ENCODE results near the gene DDC. TPM values are rescaled to one million over a fixed set of nuclear protein-coding genes. Genes with fewer than 3 reads are reported as not detected.
"Not testable (repeated sequence)": the region's sequence is repeated elsewhere in the genome, so short reads cannot be mapped to it uniquely, and the experiment has no call there.

Gene DDC
- total RNA-seq, 1 donor from 2014 or later = not detected

- no peak for TF ChIP-seq CTCF (IDR thresholded peaks at IDR 0.05)
- ChIA-PET POLR2A (no interaction called here), CTCF (no interaction called here)
- no peak for ATAC-seq (ENCODE audit: low read depth)
- Mint-ChIP-seq H3K4me1 (no peaks in the 10 kb centered on the region), H3K9me3 (peaks cover 3% of the 10 kb centered on the region), H3K36me3 (ENCODE audit: low read depth) (no peaks in the 10 kb centered on the region), H3K27me3 (peaks cover 30% of the 10 kb centered on the region), H3K4me3 (no peak overlapping the region), H3K27ac (no peak overlapping the region)
- no peak for DNase-seq
- intact Hi-C loops (cut with micrococcal nuclease) = no loop called here
Measured at GRCh38 chr7:50589364-50589763, 24.2 kb upstream of the DDC start.

- Mint-ChIP-seq H3K27ac (no peak overlapping the region), H3K36me3 (ENCODE audit: low read depth) (no peaks in the 10 kb centered on the region), H3K27me3 (peaks cover 30% of the 10 kb centered on the region), H3K4me3 (no peak overlapping the region), H3K9me3 (peaks cover 3% of the 10 kb centered on the region), H3K4me1 (no peaks in the 10 kb centered on the region)
- DNase-seq (no peak), ATAC-seq (ENCODE audit: low read depth) (no peak)
- no peak for TF ChIP-seq CTCF (IDR thresholded peaks at IDR 0.05)
- POLR2A ChIA-PET = no interaction called here
- CTCF ChIA-PET = no interaction called here
- intact Hi-C loops (cut with micrococcal nuclease) = no loop called here
Measured at GRCh38 chr7:50588937-50589336, 23.7 kb upstream of the DDC start.

GRCh38 chr7:50587737-50588136 is 22.5 kb upstream of the DDC start:
- ChIA-PET CTCF (no interaction called here), POLR2A (no interaction called here)
- TF ChIP-seq CTCF (IDR thresholded peaks at IDR 0.05) = no peak
- Mint-ChIP-seq H3K27me3 (peaks cover 30% of the 10 kb centered on the region), H3K27ac (no peak overlapping the region), H3K4me3 (no peak overlapping the region), H3K4me1 (no peaks in the 10 kb centered on the region), H3K9me3 (peaks cover 8% of the 10 kb centered on the region), H3K36me3 (ENCODE audit: low read depth) (no peaks in the 10 kb centered on the region)
- no peak for DNase-seq
- ATAC-seq (ENCODE audit: low read depth) = no peak
- intact Hi-C loops (cut with micrococcal nuclease) = no loop called here

GRCh38 chr7:50584793-50585408 is 19.7 kb upstream of the DDC start:
- H3K4me1 Mint-ChIP-seq = no peaks in the 10 kb centered on the region
- no peak overlapping the region for H3K4me3 Mint-ChIP-seq
- no peak for TF ChIP-seq CTCF (IDR thresholded peaks at IDR 0.05)
- intact Hi-C loops (cut with micrococcal nuclease) = no loop called here
- no peak for ATAC-seq (ENCODE audit: low read depth)
- no peaks in the 10 kb centered on the region for H3K36me3 Mint-ChIP-seq (ENCODE audit: low read depth)
- DNase-seq = no peak
- ChIA-PET POLR2A (no interaction called here), CTCF (no interaction called here)
- H3K9me3 Mint-ChIP-seq = peaks cover 8% of the 10 kb centered on the region
- H3K27ac Mint-ChIP-seq = no peak overlapping the region
- H3K27me3 Mint-ChIP-seq = peaks cover 28% of the 10 kb centered on the region

- Mint-ChIP-seq H3K27ac (no peak overlapping the region), H3K9me3 (peaks cover 8% of the 10 kb centered on the region), H3K27me3 (peaks cover 29% of the 10 kb centered on the region), H3K4me1 (no peaks in the 10 kb centered on the region), H3K4me3 (no peak overlapping the region), H3K36me3 (ENCODE audit: low read depth) (no peaks in the 10 kb centered on the region)
- POLR2A ChIA-PET = no interaction called here
- intact Hi-C loops (cut with micrococcal nuclease) = no loop called here
- ATAC-seq (ENCODE audit: low read depth) (no peak), DNase-seq (no peak)
- no peak for TF ChIP-seq CTCF (IDR thresholded peaks at IDR 0.05)
- CTCF ChIA-PET = no interaction called here
Measured at GRCh38 chr7:50584386-50584785, 19.2 kb upstream of the DDC start.

- H3K27me3 Mint-ChIP-seq = peaks cover 26% of the 10 kb centered on the region
- DNase-seq; POLR2A ChIA-PET; H3K9me3 Mint-ChIP-seq; intact Hi-C loops (cut with micrococcal nuclease); H3K27ac Mint-ChIP-seq; ATAC-seq (ENCODE audit: low read depth); CTCF ChIA-PET; H3K4me3 Mint-ChIP-seq; H3K36me3 Mint-ChIP-seq (ENCODE audit: low read depth); H3K4me1 Mint-ChIP-seq: not testable (repeated sequence)
Measured at GRCh38 chr7:50583295-50583694, 18.1 kb upstream of the DDC start.

GRCh38 chr7:50582271-50582670 is 17.1 kb upstream of the DDC start:
- H3K36me3 Mint-ChIP-seq (ENCODE audit: low read depth); H3K4me3 Mint-ChIP-seq; ATAC-seq (ENCODE audit: low read depth); DNase-seq; POLR2A ChIA-PET; H3K9me3 Mint-ChIP-seq; CTCF ChIA-PET; H3K27ac Mint-ChIP-seq; H3K4me1 Mint-ChIP-seq; intact Hi-C loops (cut with micrococcal nuclease): not testable (repeated sequence)
- peaks cover 28% of the 10 kb centered on the region for H3K27me3 Mint-ChIP-seq

- H3K4me1 Mint-ChIP-seq; DNase-seq; POLR2A ChIA-PET; H3K36me3 Mint-ChIP-seq (ENCODE audit: low read depth); intact Hi-C loops (cut with micrococcal nuclease); ATAC-seq (ENCODE audit: low read depth); H3K4me3 Mint-ChIP-seq; CTCF ChIA-PET; H3K27ac Mint-ChIP-seq; H3K9me3 Mint-ChIP-seq: not testable (repeated sequence)
- H3K27me3 Mint-ChIP-seq = peaks cover 29% of the 10 kb centered on the region
Measured at GRCh38 chr7:50580666-50581065, 15.5 kb upstream of the DDC start.

Measured in activated B cell treated with CpG ODN at 0.5 μM for 24 hours (primary cell).